CD14-positive monocyte (primary cell): ENCODE results near the gene DCPS. TPM values are rescaled to one million over a fixed set of nuclear protein-coding genes. Genes with fewer than 3 reads are reported as not detected.
A peak's percentile ranks its signal among the peaks of the same experiment; 100 is the strongest.

Source experiments
- DNase-seq, 3 donors: peaks; one replicate each; pipeline ENCODE4 v3.0.0-alpha.2; 2011 to 2022
- H2AFZ ChIP-seq: 2 replicates; pipeline ENCODE4 v1.6.0; 2012; ENCODE audit warnings: mild to moderate bottlenecking, low read depth, low read length, inconsistent platforms; ENCODE audit not compliant: insufficient read depth, poor library complexity, severe bottlenecking
- H3K27ac ChIP-seq, 2 donors: 1 replicate in 1 of 2; 2 replicates in 1 of 2; pipeline ENCODE4 v1.5.1; 2012 to 2013; ENCODE audit warnings: low read length in 2 of 2, control low read depth in 1 of 2, inconsistent platforms in 1 of 2, low read depth in 1 of 2, mild to moderate bottlenecking in 1 of 2
- H3K27me3 ChIP-seq, 2 donors: one replicate each; pipeline versions ENCODE4 v1.6.0 to v1.6.1; 2011 to 2013; ENCODE audit warnings: low read length in 2 of 2; ENCODE audit not compliant: control insufficient read depth in 2 of 2, insufficient read depth in 2 of 2
- H3K36me3 ChIP-seq, 2 donors: replicated peaks in 1 of 2; 1 replicate in 1 of 2; 2 replicates in 1 of 2; pipeline versions ENCODE4 v1.5.1 to v1.6.1; 2012 to 2013; ENCODE audit warnings: low read length in 2 of 2, control low read depth in 1 of 2, inconsistent platforms in 1 of 2, mild to moderate bottlenecking in 1 of 2; ENCODE audit not compliant: insufficient read depth in 2 of 2, control insufficient read depth in 1 of 2
- H3K4me1 ChIP-seq, 2 donors: 1 replicate in 1 of 2; 2 replicates in 1 of 2; pipeline versions ENCODE4 v1.5.1 to v1.6.1; 2012 to 2013; ENCODE audit warnings: low read length in 2 of 2, control low read depth in 1 of 2, inconsistent platforms in 1 of 2, mild to moderate bottlenecking in 1 of 2, moderate library complexity in 1 of 2; ENCODE audit not compliant: insufficient read depth in 2 of 2, control insufficient read depth in 1 of 2
- H3K4me2 ChIP-seq: replicated peaks from 2 replicates; pipeline ENCODE3; 2012; ENCODE audit warnings: low read length, moderate library complexity, mild to moderate bottlenecking; ENCODE audit not compliant: poor library complexity, severe bottlenecking; ENCODE audit errors: extremely low read depth
- H3K4me3 ChIP-seq, 3 experiments: fragments of 200-600 bp in 1 of 3; sonication (generic) in 1 of 3; replicated peaks in 1 of 3; 1 replicate in 2 of 3; 2 replicates in 1 of 3; pipeline ENCODE4 v1.5.1; 2011 to 2013; ENCODE audit warnings: low read length in 3 of 3, mild to moderate bottlenecking in 3 of 3, control low read depth in 2 of 3, low read depth in 2 of 3, inconsistent platforms in 1 of 3, moderate library complexity in 1 of 3
- H3K79me2 ChIP-seq: 2 replicates; pipeline ENCODE4 v1.6.0; 2012; ENCODE audit warnings: mild to moderate bottlenecking, control low read depth, inconsistent platforms, low read length, moderate library complexity; ENCODE audit not compliant: insufficient read depth
- H3K9ac ChIP-seq: 2 replicates; pipeline ENCODE4 v1.6.0; 2017; ENCODE audit warnings: low read length, mild to moderate bottlenecking; ENCODE audit not compliant: insufficient read depth, poor library complexity, severe bottlenecking
- H3K9me3 ChIP-seq, 2 donors: replicated peaks in 1 of 2; 1 replicate in 1 of 2; 2 replicates in 1 of 2; pipeline versions ENCODE4 v1.5.1 to v1.6.1; 2012 to 2013; ENCODE audit warnings: low read length in 2 of 2, control low read depth in 1 of 2; ENCODE audit not compliant: control insufficient read depth in 1 of 2, insufficient read depth in 1 of 2
- H4K20me1 ChIP-seq: 2 replicates; pipeline ENCODE4 v1.6.0; 2012; ENCODE audit warnings: mild to moderate bottlenecking, low read length, control low read depth, moderate library complexity; ENCODE audit not compliant: insufficient read depth
- H3K27ac Mint-ChIP-seq, 7 donors: one replicate each; pipeline ENCODE4 v1.8.0; 2020; ENCODE audit warnings: mild to moderate bottlenecking in 7 of 7, mixed read lengths in 7 of 7, moderate library complexity in 6 of 7, inconsistent platforms in 2 of 7
- H3K27me3 Mint-ChIP-seq, 3 donors: one replicate each; pipeline ENCODE4 v1.8.0; 2021 to 2022; ENCODE audit warnings: low read depth in 3 of 3, mild to moderate bottlenecking in 3 of 3, mixed read lengths in 3 of 3, moderate library complexity in 3 of 3, inconsistent platforms in 1 of 3
- H3K36me3 Mint-ChIP-seq, 2 donors: one replicate each; pipeline ENCODE4 v1.8.0; 2020; ENCODE audit warnings: mixed read lengths in 2 of 2, inconsistent platforms in 1 of 2, mild to moderate bottlenecking in 1 of 2
- H3K4me1 Mint-ChIP-seq: one replicate; pipeline ENCODE4 v1.8.0; 2020; ENCODE audit warnings: mild to moderate bottlenecking, mixed read lengths
- H3K4me3 Mint-ChIP-seq, 2 donors: one replicate each; pipeline ENCODE4 v1.8.0; 2020; ENCODE audit warnings: mild to moderate bottlenecking in 2 of 2, mixed read lengths in 2 of 2, moderate library complexity in 1 of 2
- H3K9me3 Mint-ChIP-seq, 7 donors: one replicate each; pipeline ENCODE4 v1.8.0; 2020 to 2022; ENCODE audit warnings: mixed read lengths in 7 of 7, mild to moderate bottlenecking in 6 of 7, moderate library complexity in 6 of 7, inconsistent platforms in 2 of 7
- CTCF ChIP-seq: fragments of 200-600 bp; IDR thresholded peaks from one replicate; pipeline ENCODE4 v1.8.0; 2022; ENCODE audit warnings: antibody characterized with exemption, mild to moderate bottlenecking
- WGBS: methylation state at CpG from one replicate; pipeline ENCODE4 v1.1.5; 2013; ENCODE audit warnings: missing lambda C conversion rate; ENCODE audit not compliant: insufficient coverage; 5-methylcytosine and 5-hydroxymethylcytosine counted together
- intact Hi-C, 2 donors: fragments of 100-400 bp; cut with micrococcal nuclease; formaldehyde crosslinking; loops; one replicate each; pipeline versions ENCODE4 v1.15.0 to v1.15.1; 2023
- polyA plus RNA-seq, 3 donors: library from polyadenylated mRNA; depleted of rRNA in 1 of 3; unstranded in 2 of 3; stranded (reverse) in 1 of 3; fragments of 300-500 nt in 2 of 3; fragments of >200 nt in 1 of 3; fragmentation: Illumina TruSeq in 2 of 3; gene quantifications; 1 replicate in 2 of 3; 2 replicates in 1 of 3; pipeline ENCODE4 v1.2.3, GENCODE V29; 2012 to 2021

Gene DCPS
- polyA plus RNA-seq, 3 donors = 26.3 to 30.7 (median 30.4) TPM

- WGBS = 49% methylated on average over 6 of the region's 12 CpGs
- Histone ChIP-seq H3K36me3 (peaks cover 4 to 29% of the 10 kb centered on the region in 2 donors), H3K4me2 (peak overlapping the region; percentile 60), H3K27me3 (no peaks in the 10 kb centered on the region), H3K79me2 (peaks cover 33% of the 10 kb centered on the region), H4K20me1 (no peaks in the 10 kb centered on the region), H3K9ac (no peak overlapping the region), H3K4me3 (peak overlapping the region in 1 of 3 experiments; percentile 12), H3K27ac (peak overlapping the region; percentile 74 to 84), H3K4me1 (peaks cover 41 to 48% of the 10 kb centered on the region in 2 donors), H2AFZ (no peak overlapping the region), H3K9me3 (no peaks in the 10 kb centered on the region)
- Mint-ChIP-seq H3K4me3 (no peak overlapping the region), H3K36me3 (peaks cover 21 to 36% of the 10 kb centered on the region in 2 donors), H3K27me3 (no peaks in the 10 kb centered on the region), H3K4me1 (peaks cover 51% of the 10 kb centered on the region), H3K9me3 (no peaks in the 10 kb centered on the region), H3K27ac (peak overlapping the region; percentile 86 to 95 (median 92))
- DNase-seq = peak; percentile 56 to 70 (median 69)
- intact Hi-C loops = loop anchor here (2.0 to 5.0 kb wide), 4 partner anchors 47 to 170 kb away; partner anchors contain the start of gene ST3GAL4 (in 1 of the 2)
- peak; percentile 91 for TF ChIP-seq CTCF
Measured at GRCh38 chr11:126310200-126310991, 6.5 kb downstream of the DCPS start.

GRCh38 chr11:126310992-126311310 is 7.1 kb downstream of the DCPS start:
- Mint-ChIP-seq H3K4me1 (peaks cover 50% of the 10 kb centered on the region), H3K4me3 (no peak overlapping the region), H3K27ac (peak overlapping the region; percentile 90 to 95 (median 92)), H3K27me3 (no peaks in the 10 kb centered on the region), H3K36me3 (peaks cover 21 to 37% of the 10 kb centered on the region in 2 donors), H3K9me3 (no peaks in the 10 kb centered on the region)
- Histone ChIP-seq H4K20me1 (no peaks in the 10 kb centered on the region), H3K79me2 (peaks cover 33% of the 10 kb centered on the region), H3K9me3 (peaks cover 0 to 2% of the 10 kb centered on the region in 2 donors), H2AFZ (no peak overlapping the region), H3K27ac (peak overlapping the region; percentile 74 to 84), H3K4me2 (peak overlapping the region; percentile 60), H3K4me3 (peak overlapping the region in 1 of 3 experiments; percentile 12), H3K27me3 (no peaks in the 10 kb centered on the region), H3K9ac (no peak overlapping the region), H3K4me1 (peaks cover 47 to 53% of the 10 kb centered on the region in 2 donors), H3K36me3 (peaks cover 4 to 29% of the 10 kb centered on the region in 2 donors)
- no peak for TF ChIP-seq CTCF
- WGBS = 33% methylated on average over 2 of the region's 6 CpGs
- intact Hi-C loops = loop anchor here (2.0 to 5.0 kb wide), 4 partner anchors 46 to 170 kb away; partner anchors contain the start of gene ST3GAL4 (in 1 of the 2)
- peak in 1 of 3 donors; percentile 37 for DNase-seq
